A549 (cell line): ENCODE measurements around the gene SDS.

Source experiments
- CEBPB ChIP-seq, 2 experiments: fragments of >200 bp in 1 of 2; sonication (Bioruptor Twin) in 1 of 2; formaldehyde crosslinking in 1 of 2; IDR thresholded peaks; 2 replicates each; pipeline ENCODE4 v1.6.1; 2012 to 2016
- NR3C1 ChIP-seq: fragments of >200 bp; sonication (Bioruptor Twin); formaldehyde crosslinking; IDR thresholded peaks from 3 replicates; pipeline ENCODE4 v1.6.1; 2017
- TF ChIP-seq, protein P1 (sequence below): fragments of >200 bp; sonication (Bioruptor Twin); formaldehyde crosslinking; IDR thresholded peaks from 3 replicates; pipeline ENCODE4 v1.5.1; 2016

DNA sequence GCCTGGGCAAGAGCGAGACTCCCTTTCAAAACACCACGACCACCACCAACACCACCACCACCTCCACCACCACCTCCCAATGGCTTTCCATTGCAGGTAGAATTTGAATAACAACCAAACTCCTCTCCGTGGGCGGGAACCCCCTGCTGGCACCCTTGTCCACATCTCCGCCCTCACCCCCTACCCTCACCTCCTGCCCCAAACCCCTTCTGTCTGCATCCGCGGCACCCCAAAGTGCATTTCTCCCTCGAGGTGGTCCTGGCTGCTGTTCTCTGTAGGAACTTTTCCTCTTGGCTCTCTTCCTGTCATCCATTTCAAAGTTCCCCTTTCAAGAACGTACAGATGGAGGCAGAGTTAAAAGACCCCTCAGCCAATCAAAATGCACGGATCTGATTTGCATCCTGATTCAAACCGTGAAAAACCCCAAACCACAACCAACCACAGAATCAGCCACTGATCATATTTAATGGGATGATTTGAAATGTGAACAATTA, 22.3 kb upstream of the SDS start:
- TF ChIP-seq CEBPB (IDR thresholded peaks at IDR 0.05) = no peak
- TF ChIP-seq, protein P1, sequence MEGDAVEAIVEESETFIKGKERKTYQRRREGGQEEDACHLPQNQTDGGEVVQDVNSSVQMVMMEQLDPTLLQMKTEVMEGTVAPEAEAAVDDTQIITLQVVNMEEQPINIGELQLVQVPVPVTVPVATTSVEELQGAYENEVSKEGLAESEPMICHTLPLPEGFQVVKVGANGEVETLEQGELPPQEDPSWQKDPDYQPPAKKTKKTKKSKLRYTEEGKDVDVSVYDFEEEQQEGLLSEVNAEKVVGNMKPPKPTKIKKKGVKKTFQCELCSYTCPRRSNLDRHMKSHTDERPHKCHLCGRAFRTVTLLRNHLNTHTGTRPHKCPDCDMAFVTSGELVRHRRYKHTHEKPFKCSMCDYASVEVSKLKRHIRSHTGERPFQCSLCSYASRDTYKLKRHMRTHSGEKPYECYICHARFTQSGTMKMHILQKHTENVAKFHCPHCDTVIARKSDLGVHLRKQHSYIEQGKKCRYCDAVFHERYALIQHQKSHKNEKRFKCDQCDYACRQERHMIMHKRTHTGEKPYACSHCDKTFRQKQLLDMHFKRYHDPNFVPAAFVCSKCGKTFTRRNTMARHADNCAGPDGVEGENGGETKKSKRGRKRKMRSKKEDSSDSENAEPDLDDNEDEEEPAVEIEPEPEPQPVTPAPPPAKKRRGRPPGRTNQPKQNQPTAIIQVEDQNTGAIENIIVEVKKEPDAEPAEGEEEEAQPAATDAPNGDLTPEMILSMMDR = no peak
- TF ChIP-seq NR3C1 = no peak
